Keratinocyte (primary cell): Measurements from ENCODE around the gene PRKAG2. TPM values are rescaled to one million over a fixed set of nuclear protein-coding genes. Genes with fewer than 3 reads are reported as not detected.

ENCODE experiments used
- DNase-seq: peaks from one replicate; pipeline ENCODE4 v3.0.0-alpha.2; 2011; ENCODE audit warnings: low read depth, missing footprints, low spot score
- FAIRE-seq: peaks from 2 replicates; lab custom pipeline; 2011; peaks lifted over from hg19 to GRCh38; lab: Jason Lieb, UNC
- H2AFZ ChIP-seq: 2 replicates; pipeline ENCODE4 v1.6.0; 2012; ENCODE audit warnings: low read length, control low read depth, inconsistent platforms; ENCODE audit not compliant: control insufficient read depth
- H3K27ac ChIP-seq: 2 replicates; pipeline ENCODE4 v1.5.1; 2011; ENCODE audit warnings: low read length; ENCODE audit not compliant: control insufficient read depth, insufficient read depth
- H3K27me3 ChIP-seq: 3 replicates; pipeline ENCODE4 v1.6.0; 2011; ENCODE audit warnings: low read length; ENCODE audit not compliant: control insufficient read depth, insufficient read depth; ENCODE audit errors: extremely low read depth
- H3K36me3 ChIP-seq, 2 experiments: 2 replicates in 1 of 2; 3 replicates in 1 of 2; pipeline ENCODE4 v1.5.1; 2011; ENCODE audit warnings: low read length in 2 of 2, mild to moderate bottlenecking in 1 of 2; ENCODE audit not compliant: control insufficient read depth in 2 of 2, insufficient read depth in 2 of 2; ENCODE audit errors: extremely low read depth in 1 of 2
- H3K4me1 ChIP-seq: 3 replicates; pipeline ENCODE4 v1.5.1; 2011; ENCODE audit warnings: low read length; ENCODE audit not compliant: control insufficient read depth, insufficient read depth; ENCODE audit errors: extremely low read depth
- H3K4me2 ChIP-seq: 3 replicates; pipeline ENCODE4 v1.6.0; 2011; ENCODE audit warnings: low read depth, low read length; ENCODE audit not compliant: control insufficient read depth, insufficient read depth; ENCODE audit errors: extremely low read depth
- H3K4me3 ChIP-seq, 3 experiments: fragments of 200-600 bp in 1 of 3; sonication (generic) in 1 of 3; 2 replicates in 2 of 3; 3 replicates in 1 of 3; pipeline ENCODE4 v1.5.1; 2011 to 2016; ENCODE audit warnings: low read length in 3 of 3, mild to moderate bottlenecking in 3 of 3, control low read depth in 2 of 3, inconsistent platforms in 1 of 3, low read depth in 1 of 3, mixed read lengths in 1 of 3, mixed run types in 1 of 3, moderate library complexity in 1 of 3; ENCODE audit not compliant: control insufficient read depth in 2 of 3, insufficient read depth in 2 of 3; ENCODE audit errors: extremely low read depth in 1 of 3
- H3K79me2 ChIP-seq: 2 replicates; pipeline ENCODE4 v1.6.0; 2012; ENCODE audit warnings: low read length; ENCODE audit not compliant: control insufficient read depth, insufficient read depth
- H3K9ac ChIP-seq: 3 replicates; pipeline ENCODE4 v1.6.0; 2011; ENCODE audit warnings: low read length; ENCODE audit not compliant: control insufficient read depth, insufficient read depth; ENCODE audit errors: extremely low read depth
- H3K9me1 ChIP-seq: 3 replicates; pipeline ENCODE4 v1.6.0; 2011; ENCODE audit warnings: low read length; ENCODE audit not compliant: control insufficient read depth, insufficient read depth; ENCODE audit errors: extremely low read depth
- H3K9me3 ChIP-seq: 2 replicates; pipeline ENCODE4 v1.5.1; 2012; ENCODE audit warnings: low read depth, low read length; ENCODE audit not compliant: control insufficient read depth
- H4K20me1 ChIP-seq: 3 replicates; pipeline ENCODE4 v1.6.0; 2011; ENCODE audit warnings: low read length; ENCODE audit not compliant: control insufficient read depth, insufficient read depth; ENCODE audit errors: extremely low read depth
- EZH2 ChIP-seq: IDR thresholded peaks from one replicate; pipeline ENCODE4 v1.6.1; 2012; ENCODE audit warnings: inconsistent platforms, mild to moderate bottlenecking, low read length, moderate library complexity
- dilution Hi-C: fragments of 300-500 bp; cut with MboI; formaldehyde crosslinking; loops from one replicate; pipeline ENCODE4 v1.7.0; 2020; ENCODE audit warnings: low sequenced_read_pairs; ENCODE audit not compliant: extremely low pct_ligation_motif_present
- polyA plus RNA-seq, 5 experiments: library from polyadenylated mRNA; depleted of rRNA in 3 of 5; stranded (reverse) in 3 of 5; stranded (forward) in 1 of 5; unstranded in 1 of 5; fragments of >200 nt; gene quantifications; 1 replicate in 1 of 5; 2 replicates in 3 of 5; 3 replicates in 1 of 5; pipeline versions ENCODE4 v1.2.1 to v1.2.3, GENCODE V29; 2011 to 2012; ENCODE audit warnings: missing spikeins in 2 of 5, low read depth in 1 of 5, low replicate concordance in 1 of 5
- TF ChIP-seq, protein P1 (sequence below), 3 experiments: IDR thresholded peaks in 1 of 3; conservative IDR thresholded peaks in 1 of 3; optimal IDR thresholded peaks in 1 of 3; 2 replicates in 2 of 3; 3 replicates in 1 of 3; pipeline versions ENCODE3 to v1.5.1; 2011; ENCODE audit warnings: low read length in 3 of 3, mild to moderate bottlenecking in 3 of 3, moderate library complexity in 2 of 3, control low read depth in 1 of 3, inconsistent platforms in 1 of 3; ENCODE audit not compliant: insufficient read depth in 2 of 3; ENCODE audit errors: extremely low read depth in 1 of 3

The PRKAG2 gene
- polyA plus RNA-seq, 1 donor (not counting 4 experiments of a cell fraction or from before 2014, with no cell fraction given), result 39.5 TPM

DNA sequence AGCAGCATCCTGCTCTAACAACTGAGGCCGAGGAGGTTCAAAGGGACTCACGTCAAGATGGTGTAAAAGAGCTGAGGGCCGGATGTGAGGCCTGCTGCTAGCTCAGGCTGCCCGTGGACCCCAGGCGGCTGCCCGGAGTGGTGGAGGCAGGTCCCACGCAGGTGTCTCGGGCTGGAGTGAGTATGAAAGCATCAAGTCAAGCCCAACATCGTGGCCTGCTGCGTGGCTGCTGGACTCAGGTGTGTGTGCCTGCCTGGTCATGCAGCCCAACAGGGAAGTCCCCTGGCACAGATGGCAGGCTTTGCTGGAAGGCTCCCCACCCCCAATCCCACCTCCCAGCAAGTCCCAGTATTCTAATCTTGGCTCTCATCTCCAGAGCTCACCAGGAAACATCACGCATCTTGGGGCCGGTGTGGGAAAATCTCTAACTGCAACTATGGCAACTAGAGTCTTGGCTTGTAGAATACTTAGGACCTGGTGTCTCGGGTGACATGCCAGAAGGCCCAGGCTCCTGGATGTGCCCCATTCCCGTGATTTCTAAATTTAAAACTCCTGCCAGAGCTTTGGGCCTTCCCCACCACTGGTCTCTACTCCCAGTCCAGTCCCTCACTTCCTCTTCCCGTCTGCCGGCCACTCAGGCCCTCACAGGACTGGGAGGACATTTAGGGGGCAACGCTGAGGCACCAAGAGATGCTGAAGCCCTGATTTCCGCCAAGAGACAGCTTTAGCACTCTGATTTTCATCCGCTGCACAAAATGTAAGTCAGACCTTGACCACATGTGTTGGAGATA lies 85.9 kb downstream of the PRKAG2 start:
- no peak overlapping the region for H3K27ac ChIP-seq
- no peaks in the 10 kb centered on the region for H3K79me2 ChIP-seq
- DNase-seq, result no peak
- H2AFZ ChIP-seq, result no peak overlapping the region
- no peak overlapping the region for H3K9ac ChIP-seq
- peaks cover 3% of the 10 kb centered on the region for H3K27me3 ChIP-seq
- no peaks in the 10 kb centered on the region for H3K9me1 ChIP-seq
- no peak overlapping the region for H3K4me3 ChIP-seq
- no peak overlapping the region for H3K4me2 ChIP-seq
- H3K4me1 ChIP-seq, result no peaks in the 10 kb centered on the region
- no peak for FAIRE-seq
- H3K36me3 ChIP-seq, result no peaks in the 10 kb centered on the region
- dilution Hi-C loops, result no loop called here
- no peaks in the 10 kb centered on the region for H3K9me3 ChIP-seq
- TF ChIP-seq, protein P1, sequence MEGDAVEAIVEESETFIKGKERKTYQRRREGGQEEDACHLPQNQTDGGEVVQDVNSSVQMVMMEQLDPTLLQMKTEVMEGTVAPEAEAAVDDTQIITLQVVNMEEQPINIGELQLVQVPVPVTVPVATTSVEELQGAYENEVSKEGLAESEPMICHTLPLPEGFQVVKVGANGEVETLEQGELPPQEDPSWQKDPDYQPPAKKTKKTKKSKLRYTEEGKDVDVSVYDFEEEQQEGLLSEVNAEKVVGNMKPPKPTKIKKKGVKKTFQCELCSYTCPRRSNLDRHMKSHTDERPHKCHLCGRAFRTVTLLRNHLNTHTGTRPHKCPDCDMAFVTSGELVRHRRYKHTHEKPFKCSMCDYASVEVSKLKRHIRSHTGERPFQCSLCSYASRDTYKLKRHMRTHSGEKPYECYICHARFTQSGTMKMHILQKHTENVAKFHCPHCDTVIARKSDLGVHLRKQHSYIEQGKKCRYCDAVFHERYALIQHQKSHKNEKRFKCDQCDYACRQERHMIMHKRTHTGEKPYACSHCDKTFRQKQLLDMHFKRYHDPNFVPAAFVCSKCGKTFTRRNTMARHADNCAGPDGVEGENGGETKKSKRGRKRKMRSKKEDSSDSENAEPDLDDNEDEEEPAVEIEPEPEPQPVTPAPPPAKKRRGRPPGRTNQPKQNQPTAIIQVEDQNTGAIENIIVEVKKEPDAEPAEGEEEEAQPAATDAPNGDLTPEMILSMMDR (optimal IDR thresholded peaks at IDR 0.05 in 1 of 3, IDR thresholded peaks at IDR 0.05 in 1 of 3, conservative IDR thresholded peaks at IDR 0.05 in 1 of 3; ENCODE audit: extremely low read depth in 1 of 3, insufficient read depth in 2 of 3, low read length in 3 of 3), result no peak
- TF ChIP-seq EZH2, result no peak
- no peaks in the 10 kb centered on the region for H4K20me1 ChIP-seq

DNA sequence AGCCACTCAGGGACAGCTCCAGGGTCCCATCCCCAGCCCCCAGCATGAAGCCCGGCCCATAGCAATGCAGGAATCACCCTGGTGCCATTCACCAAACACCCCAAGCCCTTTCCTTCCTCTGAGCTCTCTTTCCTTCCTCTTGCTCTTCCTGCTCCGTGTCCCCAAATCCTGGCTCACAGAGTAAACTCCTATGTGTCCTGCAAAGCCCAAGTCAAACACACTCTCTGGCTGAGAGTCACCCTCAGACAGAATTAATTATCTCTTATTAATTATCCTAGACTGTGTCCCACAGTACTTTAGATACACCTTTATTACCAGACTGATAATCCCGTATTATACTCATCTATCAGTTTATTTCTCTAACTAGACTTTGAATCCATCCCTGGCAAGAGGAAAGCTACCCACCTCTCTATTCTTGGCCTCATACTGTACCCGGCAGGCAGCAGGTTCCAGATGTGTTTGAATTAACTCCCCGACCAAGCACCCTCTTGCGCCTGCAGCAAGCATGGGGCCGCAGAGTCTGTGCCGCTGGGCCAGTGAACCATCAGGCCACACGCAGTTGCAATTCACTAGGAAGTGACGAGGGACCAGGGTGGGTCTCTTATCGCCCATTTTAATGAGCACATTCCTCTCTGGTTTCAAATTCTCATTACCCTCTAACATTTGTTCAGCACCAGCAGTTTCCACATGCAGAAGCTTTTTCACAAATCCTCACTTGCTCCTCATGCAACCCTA lies 86.7 kb downstream of the PRKAG2 start:
- H3K4me3 ChIP-seq, result no peak overlapping the region
- no peak for DNase-seq
- H3K27ac ChIP-seq, result no peak overlapping the region
- no peak for TF ChIP-seq EZH2
- TF ChIP-seq, protein P1 (optimal IDR thresholded peaks at IDR 0.05 in 1 of 3, IDR thresholded peaks at IDR 0.05 in 1 of 3, conservative IDR thresholded peaks at IDR 0.05 in 1 of 3; ENCODE audit: extremely low read depth in 1 of 3, insufficient read depth in 2 of 3, low read length in 3 of 3), result no peak
- no peak overlapping the region for H3K9ac ChIP-seq
- no peaks in the 10 kb centered on the region for H3K9me3 ChIP-seq
- H2AFZ ChIP-seq, result no peak overlapping the region
- FAIRE-seq, result no peak
- peaks cover 3% of the 10 kb centered on the region for H3K27me3 ChIP-seq
- no peaks in the 10 kb centered on the region for H3K79me2 ChIP-seq
- no peak overlapping the region for H3K4me2 ChIP-seq
- H3K9me1 ChIP-seq, result no peaks in the 10 kb centered on the region
- dilution Hi-C loops, result no loop called here
- no peaks in the 10 kb centered on the region for H4K20me1 ChIP-seq
- no peaks in the 10 kb centered on the region for H3K36me3 ChIP-seq
- H3K4me1 ChIP-seq, result no peaks in the 10 kb centered on the region
